HepG2 (cell line): Measurements from ENCODE around the gene BATF2. TPM values are rescaled to one million over a fixed set of nuclear protein-coding genes. Genes with fewer than 3 reads are reported as not detected.
A peak's percentile ranks its signal among the peaks of the same experiment; 100 is the strongest.

Source experiments
- FOXK2 ChIP-seq: fragments of 450-650 bp; IDR thresholded peaks from 2 replicates; pipeline ENCODE4 v1.6.1; 2016
- FUBP1 ChIP-seq: sonication (generic); formaldehyde crosslinking; IDR thresholded peaks from 2 replicates; pipeline ENCODE4 v1.5.1; 2020; ENCODE audit warnings: missing genetic modification reagents, mild to moderate bottlenecking, borderline replicate concordance
- SP4 ChIP-seq: sonication (generic); formaldehyde crosslinking; IDR thresholded peaks from 2 replicates; pipeline ENCODE4 v1.8.1; 2023; ENCODE audit warnings: mild to moderate bottlenecking, missing genetic modification reagents
- ZNF160 ChIP-seq: sonication (generic); formaldehyde crosslinking; IDR thresholded peaks from 2 replicates; pipeline ENCODE4 v1.8.0; 2022; ENCODE audit warnings: mild to moderate bottlenecking, inconsistent platforms, missing genetic modification reagents
- ZNF530 ChIP-seq: sonication (generic); formaldehyde crosslinking; IDR thresholded peaks from 2 replicates; pipeline ENCODE4 v1.5.0; 2020; ENCODE audit warnings: low read depth, mild to moderate bottlenecking, missing genetic modification reagents
- ZNF768 ChIP-seq: sonication (generic); formaldehyde crosslinking; IDR thresholded peaks from 2 replicates; pipeline ENCODE4 v1.4.0; 2020; ENCODE audit warnings: missing genetic modification reagents
- polyA plus RNA-seq, 8 experiments: library from polyadenylated mRNA; depleted of rRNA in 3 of 8; stranded (reverse) in 7 of 8; unstranded in 1 of 8; fragments of >200 nt; fragmentation: Illumina TruSeq in 4 of 8; extraction: Trizol in 4 of 8; gene quantifications; 2 replicates each; pipeline versions ENCODE4 v1.2.1 to v1.2.3, GENCODE V29; 2011 to 2016; ENCODE audit warnings: low read depth in 4 of 8, missing spikeins in 1 of 8, mixed read lengths in 1 of 8; ENCODE audit not compliant: insufficient read depth in 1 of 8
- total RNA-seq, 5 experiments: library from RNA; depleted of rRNA; stranded (reverse); fragments of >200 nt; fragmentation: Illumina TruSeq; extraction: Trizol; gene quantifications; 2 replicates each; pipeline ENCODE4 v1.2.3, GENCODE V29; 2016; ENCODE audit warnings: low read depth in 1 of 5
- TF ChIP-seq, protein P1 (sequence below): sonication (generic); formaldehyde crosslinking; IDR thresholded peaks from 2 replicates; pipeline ENCODE4 v1.5.0; 2020; ENCODE audit warnings: mild to moderate bottlenecking, missing genetic modification reagents, borderline replicate concordance
- TF ChIP-seq, protein P2 (sequence below): sonication (generic); formaldehyde crosslinking; IDR thresholded peaks from 2 replicates; pipeline ENCODE4 v1.4.0; 2020; ENCODE audit warnings: missing genetic modification reagents, mild to moderate bottlenecking, borderline replicate concordance
- TF ChIP-seq, protein P3 (sequence below): sonication (generic); IDR thresholded peaks from 2 replicates; pipeline ENCODE4 v1.6.1; 2016; ENCODE audit warnings: low read depth, borderline replicate concordance

The BATF2 gene
- total and polyA plus RNA-seq, 2 of the 13 experiments (the other 11 are each of a cell fraction or from before 2014, with no cell fraction given): 2.8 to 3.9 TPM

DNA sequence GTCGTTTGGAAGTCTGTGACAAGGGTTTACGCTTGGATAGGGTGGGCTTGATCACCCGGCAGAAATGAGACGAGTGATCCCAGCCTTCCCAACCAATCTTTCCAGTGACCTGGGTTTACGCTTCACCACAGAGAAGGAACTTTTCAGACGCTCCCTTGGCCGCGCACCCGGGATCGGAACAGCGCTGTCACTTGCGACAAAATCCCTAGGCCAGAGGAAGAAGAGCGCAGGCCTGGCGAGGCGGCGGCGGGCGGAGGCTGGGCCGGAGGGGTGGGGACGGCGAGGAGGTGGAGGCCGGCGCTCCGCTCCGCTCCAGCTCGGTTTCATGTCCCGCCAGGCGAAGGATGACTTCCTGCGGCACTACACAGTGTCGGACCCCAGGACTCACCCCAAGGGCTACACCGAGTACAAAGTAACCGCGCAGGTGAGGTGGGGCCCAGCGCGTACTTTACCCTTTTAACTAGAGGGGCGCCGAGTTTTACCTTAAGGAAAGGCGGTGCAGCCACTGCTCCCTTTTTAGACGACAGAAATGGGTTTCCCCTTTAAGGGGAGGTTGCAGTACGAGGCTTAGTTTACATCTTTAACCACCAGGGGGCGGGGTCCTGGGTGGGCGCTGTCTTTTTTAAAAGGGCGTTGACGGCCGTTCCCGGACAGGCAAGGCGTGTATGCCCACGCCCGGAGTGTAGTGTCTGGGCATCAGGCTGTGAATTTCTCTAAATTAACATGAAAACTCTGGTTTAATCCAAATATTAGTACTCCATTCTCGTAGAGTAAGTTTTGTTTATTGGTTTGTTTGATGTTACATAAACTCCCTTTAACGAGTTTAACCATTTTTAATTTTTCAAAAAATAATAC, 30.7 kb upstream of the BATF2 start, which contains the start of gene SNX15 (continued):
- TF ChIP-seq, protein P1, sequence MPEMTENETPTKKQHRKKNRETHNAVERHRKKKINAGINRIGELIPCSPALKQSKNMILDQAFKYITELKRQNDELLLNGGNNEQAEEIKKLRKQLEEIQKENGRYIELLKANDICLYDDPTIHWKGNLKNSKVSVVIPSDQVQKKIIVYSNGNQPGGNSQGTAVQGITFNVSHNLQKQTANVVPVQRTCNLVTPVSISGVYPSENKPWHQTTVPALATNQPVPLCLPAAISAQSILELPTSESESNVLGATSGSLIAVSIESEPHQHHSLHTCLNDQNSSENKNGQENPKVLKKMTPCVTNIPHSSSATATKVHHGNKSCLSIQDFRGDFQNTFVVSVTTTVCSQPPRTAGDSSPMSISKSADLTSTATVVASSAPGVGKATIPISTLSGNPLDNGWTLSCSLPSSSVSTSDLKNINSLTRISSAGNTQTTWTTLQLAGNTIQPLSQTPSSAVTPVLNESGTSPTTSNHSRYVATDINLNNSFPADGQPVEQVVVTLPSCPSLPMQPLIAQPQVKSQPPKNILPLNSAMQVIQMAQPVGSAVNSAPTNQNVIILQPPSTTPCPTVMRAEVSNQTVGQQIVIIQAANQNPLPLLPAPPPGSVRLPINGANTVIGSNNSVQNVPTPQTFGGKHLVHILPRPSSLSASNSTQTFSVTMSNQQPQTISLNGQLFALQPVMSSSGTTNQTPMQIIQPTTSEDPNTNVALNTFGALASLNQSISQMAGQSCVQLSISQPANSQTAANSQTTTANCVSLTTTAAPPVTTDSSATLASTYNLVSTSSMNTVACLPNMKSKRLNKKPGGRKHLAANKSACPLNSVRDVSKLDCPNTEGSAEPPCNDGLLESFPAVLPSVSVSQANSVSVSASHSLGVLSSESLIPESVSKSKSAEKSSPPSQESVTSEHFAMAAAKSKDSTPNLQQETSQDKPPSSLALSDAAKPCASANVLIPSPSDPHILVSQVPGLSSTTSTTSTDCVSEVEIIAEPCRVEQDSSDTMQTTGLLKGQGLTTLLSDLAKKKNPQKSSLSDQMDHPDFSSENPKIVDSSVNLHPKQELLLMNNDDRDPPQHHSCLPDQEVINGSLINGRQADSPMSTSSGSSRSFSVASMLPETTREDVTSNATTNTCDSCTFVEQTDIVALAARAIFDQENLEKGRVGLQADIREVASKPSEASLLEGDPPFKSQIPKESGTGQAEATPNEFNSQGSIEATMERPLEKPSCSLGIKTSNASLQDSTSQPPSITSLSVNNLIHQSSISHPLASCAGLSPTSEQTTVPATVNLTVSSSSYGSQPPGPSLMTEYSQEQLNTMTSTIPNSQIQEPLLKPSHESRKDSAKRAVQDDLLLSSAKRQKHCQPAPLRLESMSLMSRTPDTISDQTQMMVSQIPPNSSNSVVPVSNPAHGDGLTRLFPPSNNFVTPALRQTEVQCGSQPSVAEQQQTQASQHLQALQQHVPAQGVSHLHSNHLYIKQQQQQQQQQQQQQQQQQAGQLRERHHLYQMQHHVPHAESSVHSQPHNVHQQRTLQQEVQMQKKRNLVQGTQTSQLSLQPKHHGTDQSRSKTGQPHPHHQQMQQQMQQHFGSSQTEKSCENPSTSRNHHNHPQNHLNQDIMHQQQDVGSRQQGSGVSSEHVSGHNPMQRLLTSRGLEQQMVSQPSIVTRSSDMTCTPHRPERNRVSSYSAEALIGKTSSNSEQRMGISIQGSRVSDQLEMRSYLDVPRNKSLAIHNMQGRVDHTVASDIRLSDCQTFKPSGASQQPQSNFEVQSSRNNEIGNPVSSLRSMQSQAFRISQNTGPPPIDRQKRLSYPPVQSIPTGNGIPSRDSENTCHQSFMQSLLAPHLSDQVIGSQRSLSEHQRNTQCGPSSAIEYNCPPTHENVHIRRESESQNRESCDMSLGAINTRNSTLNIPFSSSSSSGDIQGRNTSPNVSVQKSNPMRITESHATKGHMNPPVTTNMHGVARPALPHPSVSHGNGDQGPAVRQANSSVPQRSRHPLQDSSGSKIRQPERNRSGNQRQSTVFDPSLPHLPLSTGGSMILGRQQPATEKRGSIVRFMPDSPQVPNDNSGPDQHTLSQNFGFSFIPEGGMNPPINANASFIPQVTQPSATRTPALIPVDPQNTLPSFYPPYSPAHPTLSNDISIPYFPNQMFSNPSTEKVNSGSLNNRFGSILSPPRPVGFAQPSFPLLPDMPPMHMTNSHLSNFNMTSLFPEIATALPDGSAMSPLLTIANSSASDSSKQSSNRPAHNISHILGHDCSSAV: no peak
- TF ChIP-seq, protein P2, sequence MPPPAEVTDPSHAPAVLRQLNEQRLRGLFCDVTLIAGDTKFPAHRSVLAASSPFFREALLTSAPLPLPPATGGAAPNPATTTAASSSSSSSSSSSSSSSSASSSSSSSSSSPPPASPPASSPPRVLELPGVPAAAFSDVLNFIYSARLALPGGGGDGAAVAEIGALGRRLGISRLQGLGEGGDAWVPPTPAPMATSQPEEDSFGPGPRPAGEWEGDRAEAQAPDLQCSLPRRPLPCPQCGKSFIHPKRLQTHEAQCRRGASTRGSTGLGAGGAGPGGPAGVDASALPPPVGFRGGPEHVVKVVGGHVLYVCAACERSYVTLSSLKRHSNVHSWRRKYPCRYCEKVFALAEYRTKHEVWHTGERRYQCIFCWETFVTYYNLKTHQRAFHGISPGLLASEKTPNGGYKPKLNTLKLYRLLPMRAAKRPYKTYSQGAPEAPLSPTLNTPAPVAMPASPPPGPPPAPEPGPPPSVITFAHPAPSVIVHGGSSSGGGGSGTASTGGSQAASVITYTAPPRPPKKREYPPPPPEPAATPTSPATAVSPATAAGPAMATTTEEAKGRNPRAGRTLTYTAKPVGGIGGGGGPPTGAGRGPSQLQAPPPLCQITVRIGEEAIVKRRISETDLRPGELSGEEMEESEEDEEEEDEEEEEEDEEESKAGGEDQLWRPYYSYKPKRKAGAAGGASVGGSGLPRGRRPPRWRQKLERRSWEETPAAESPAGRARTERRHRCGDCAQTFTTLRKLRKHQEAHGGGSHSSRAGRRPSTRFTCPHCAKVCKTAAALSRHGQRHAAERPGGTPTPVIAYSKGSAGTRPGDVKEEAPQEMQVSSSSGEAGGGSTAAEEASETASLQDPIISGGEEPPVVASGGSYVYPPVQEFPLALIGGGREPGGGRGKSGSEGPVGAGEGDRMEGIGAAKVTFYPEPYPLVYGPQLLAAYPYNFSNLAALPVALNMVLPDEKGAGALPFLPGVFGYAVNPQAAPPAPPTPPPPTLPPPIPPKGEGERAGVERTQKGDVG (CRISPR knock-in tag): peak; percentile 85; the same call in 1 of the 2 replicates
- TF ChIP-seq ZNF160 (peak; percentile 54; the same call in 1 of the 2 replicates), ZNF530 (CRISPR knock-in tag) (no peak), FUBP1 (no peak; the same call in 1 of the 2 replicates), FOXK2 (no peak), SP4 (CRISPR knock-in tag) (no peak; the same call in 1 of the 2 replicates), ZNF768 (CRISPR knock-in tag) (peak; percentile 61; the same call in 1 of the 2 replicates)
- TF ChIP-seq, protein P3, sequence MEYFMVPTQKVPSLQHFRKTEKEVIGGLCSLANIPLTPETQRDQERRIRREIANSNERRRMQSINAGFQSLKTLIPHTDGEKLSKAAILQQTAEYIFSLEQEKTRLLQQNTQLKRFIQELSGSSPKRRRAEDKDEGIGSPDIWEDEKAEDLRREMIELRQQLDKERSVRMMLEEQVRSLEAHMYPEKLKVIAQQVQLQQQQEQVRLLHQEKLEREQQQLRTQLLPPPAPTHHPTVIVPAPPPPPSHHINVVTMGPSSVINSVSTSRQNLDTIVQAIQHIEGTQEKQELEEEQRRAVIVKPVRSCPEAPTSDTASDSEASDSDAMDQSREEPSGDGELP: peak; percentile 33
